Measurements from ENCODE around the gene KDM5C. TPM values are rescaled to one million over a fixed set of nuclear protein-coding genes. Genes with fewer than 3 reads are reported as not detected.

The KDM5C gene
- total RNA-seq, 1 donor from 2014 or later = 84.5 TPM

GRCh38 chrX:53251307-53251706 lies 26.3 kb upstream of the KDM5C start:
- Histone ChIP-seq H3K4me1 (ENCODE audit: insufficient read depth, low read length) (no peaks in the 10 kb centered on the region), H3K9me3 (ENCODE audit: insufficient read depth, low read depth, low read length) (no peaks in the 10 kb centered on the region), H3K27ac (ENCODE audit: low read depth, low read length) (no peak overlapping the region), H3K79me2 (ENCODE audit: insufficient read depth, low read length) (no peaks in the 10 kb centered on the region), H4K20me1 (ENCODE audit: insufficient read depth, low read length) (no peaks in the 10 kb centered on the region), H3K4me3 (ENCODE audit: insufficient read depth, low read depth, low read length) (no peak overlapping the region), H3K27me3 (ENCODE audit: insufficient read depth, low read length) (no peaks in the 10 kb centered on the region), H3K36me3 (ENCODE audit: insufficient read depth, low read length) (no peaks in the 10 kb centered on the region), H3K4me2 (ENCODE audit: low read length) (no peak overlapping the region), H3K9ac (ENCODE audit: low read length) (no peak overlapping the region), H2AFZ (ENCODE audit: low read depth, low read length) (no peak overlapping the region)
- H3K4me3 Mint-ChIP-seq (ENCODE audit: unreplicated experiment) = no peak overlapping the region
- DNase-seq (ENCODE audit: low read depth) = no peak
- no peak overlapping the region for H3K27ac Mint-ChIP-seq (ENCODE audit: unreplicated experiment)
- H3K9me3 Mint-ChIP-seq (ENCODE audit: unreplicated experiment) = no peaks in the 10 kb centered on the region
- no peaks in the 10 kb centered on the region for H3K27me3 Mint-ChIP-seq (ENCODE audit: low read depth, unreplicated experiment)
- TF ChIP-seq EZH2 (IDR thresholded peaks at IDR 0.05; ENCODE audit: insufficient read depth, low read length) (no peak), CTCF (IDR thresholded peaks at IDR 0.05; ENCODE audit: insufficient read depth, low read depth, low read length) (no peak)
- peaks cover 5% of the 10 kb centered on the region for H3K36me3 Mint-ChIP-seq (ENCODE audit: low read depth, unreplicated experiment)
- H3K4me1 Mint-ChIP-seq (ENCODE audit: low read depth, unreplicated experiment) = peaks cover 4% of the 10 kb centered on the region
- no peak for FAIRE-seq

- H3K36me3 Mint-ChIP-seq (ENCODE audit: low read depth, unreplicated experiment) = peaks cover 5% of the 10 kb centered on the region
Measured at GRCh38 chrX:53250556-53250955, 25.5 kb upstream of the KDM5C start.

More at GRCh38 chrX:53250556-53250955, 25.5 kb upstream of the KDM5C start:
- H3K27ac Mint-ChIP-seq (ENCODE audit: unreplicated experiment) = no peak overlapping the region
- Histone ChIP-seq H2AFZ (ENCODE audit: low read depth, low read length) (no peak overlapping the region), H3K79me2 (ENCODE audit: insufficient read depth, low read length) (no peaks in the 10 kb centered on the region), H3K27me3 (ENCODE audit: insufficient read depth, low read length) (no peaks in the 10 kb centered on the region), H3K4me2 (ENCODE audit: low read length) (no peak overlapping the region), H3K36me3 (ENCODE audit: insufficient read depth, low read length) (no peaks in the 10 kb centered on the region), H3K4me1 (ENCODE audit: insufficient read depth, low read length) (no peaks in the 10 kb centered on the region), H3K4me3 (ENCODE audit: insufficient read depth, low read depth, low read length) (no peak overlapping the region), H4K20me1 (ENCODE audit: insufficient read depth, low read length) (no peaks in the 10 kb centered on the region), H3K9me3 (ENCODE audit: insufficient read depth, low read depth, low read length) (no peaks in the 10 kb centered on the region), H3K9ac (ENCODE audit: low read length) (no peak overlapping the region), H3K27ac (ENCODE audit: low read depth, low read length) (no peak overlapping the region)
- TF ChIP-seq EZH2 (IDR thresholded peaks at IDR 0.05; ENCODE audit: insufficient read depth, low read length) = no peak
- no peak for TF ChIP-seq CTCF (IDR thresholded peaks at IDR 0.05; ENCODE audit: insufficient read depth, low read depth, low read length)
- DNase-seq (ENCODE audit: low read depth) (no peak), FAIRE-seq (no peak)
- no peak overlapping the region for H3K4me3 Mint-ChIP-seq (ENCODE audit: unreplicated experiment)
- peaks cover 4% of the 10 kb centered on the region for H3K4me1 Mint-ChIP-seq (ENCODE audit: low read depth, unreplicated experiment)
- no peaks in the 10 kb centered on the region for H3K27me3 Mint-ChIP-seq (ENCODE audit: low read depth, unreplicated experiment)
- no peaks in the 10 kb centered on the region for H3K9me3 Mint-ChIP-seq (ENCODE audit: unreplicated experiment)
